ENCODE measurements around the gene STEAP1.

STEAP1 gene

GRCh38 chr7:90211391-90212148 is 57.3 kb downstream of the STEAP1 start, which contains the start of gene STEAP2:
Gene STEAP2 (plus strand): TSS chr7:90211740. CDS start chr7:90225083, 13,343 bp downstream.
- H3K4me3 ChIP-seq (ENCODE audit: low read depth, low read length) = peak within 1 kb of the TSS; percentile 75

DNA sequence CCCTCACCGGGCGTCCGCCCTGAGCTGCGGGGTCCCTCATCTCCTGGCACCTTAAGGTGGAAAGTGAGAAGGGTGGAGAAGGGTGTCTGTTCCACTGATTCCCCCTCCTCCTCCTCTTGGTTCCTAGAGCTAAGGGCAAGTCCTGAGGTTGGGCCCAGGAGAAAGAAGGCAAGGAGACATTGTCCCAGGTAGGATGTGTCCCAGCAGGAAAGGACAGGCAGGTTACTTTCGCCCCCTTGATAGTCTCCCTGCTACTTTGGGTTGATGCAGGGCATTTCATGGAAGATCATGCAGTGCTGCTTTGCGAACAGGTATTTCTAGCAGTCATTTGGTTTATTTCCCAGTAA is 57.9 kb downstream of the STEAP1 start:
- peak overlapping the region; percentile 75 for H3K4me3 ChIP-seq (ENCODE audit: low read depth, low read length)

GRCh38 chr7:90213521-90213920 is 59.3 kb downstream of the STEAP1 start:
- no peak overlapping the region for H3K4me3 ChIP-seq (ENCODE audit: low read depth, low read length)
